Measurements from ENCODE around the gene CLIP1. TPM values are rescaled to one million over a fixed set of nuclear protein-coding genes. Genes with fewer than 3 reads are reported as not detected.
A peak's percentile ranks its signal among the peaks of the same experiment; 100 is the strongest.
"Not testable (repeated sequence)": the region's sequence is repeated elsewhere in the genome, so short reads cannot be mapped to it uniquely, and the experiment has no call there.

Gene CLIP1
- total RNA-seq, 1 donor from 2014 or later: 70.0 TPM

- FAIRE-seq; H3K27ac ChIP-seq (ENCODE audit: low read depth, low read length); H3K4me1 ChIP-seq (ENCODE audit: insufficient read depth, low read length); H3K4me3 ChIP-seq (ENCODE audit: insufficient read depth, low read depth, low read length); H3K27me3 Mint-ChIP-seq (ENCODE audit: low read depth, unreplicated experiment); H2AFZ ChIP-seq (ENCODE audit: low read depth, low read length); H3K9me3 ChIP-seq (ENCODE audit: insufficient read depth, low read depth, low read length); DNase-seq (ENCODE audit: low read depth); H3K9ac ChIP-seq (ENCODE audit: low read length); H3K4me1 Mint-ChIP-seq (ENCODE audit: low read depth, unreplicated experiment); H3K27me3 ChIP-seq (ENCODE audit: insufficient read depth, low read length); H3K27ac Mint-ChIP-seq (ENCODE audit: unreplicated experiment); H3K36me3 Mint-ChIP-seq (ENCODE audit: low read depth, unreplicated experiment); H3K9me3 Mint-ChIP-seq (ENCODE audit: unreplicated experiment); H3K79me2 ChIP-seq (ENCODE audit: insufficient read depth, low read length); H4K20me1 ChIP-seq (ENCODE audit: insufficient read depth, low read length); H3K36me3 ChIP-seq (ENCODE audit: insufficient read depth, low read length); H3K4me2 ChIP-seq (ENCODE audit: low read length); H3K4me3 Mint-ChIP-seq (ENCODE audit: unreplicated experiment): not testable (repeated sequence)
Observed at GRCh38 chr12:122438822-122439221, 16.4 kb upstream of the CLIP1 start.

- Histone ChIP-seq H3K9me3 (ENCODE audit: insufficient read depth, low read depth, low read length) (no peaks in the 10 kb centered on the region), H3K9ac (ENCODE audit: low read length) (no peak overlapping the region), H3K36me3 (ENCODE audit: insufficient read depth, low read length) (no peaks in the 10 kb centered on the region), H3K79me2 (ENCODE audit: insufficient read depth, low read length) (no peaks in the 10 kb centered on the region), H3K4me1 (ENCODE audit: insufficient read depth, low read length) (peaks cover 5% of the 10 kb centered on the region), H4K20me1 (ENCODE audit: insufficient read depth, low read length) (no peaks in the 10 kb centered on the region), H3K4me3 (ENCODE audit: insufficient read depth, low read depth, low read length) (no peak overlapping the region), H2AFZ (ENCODE audit: low read depth, low read length) (peak overlapping the region; percentile 50), H3K27ac (ENCODE audit: low read depth, low read length) (no peak overlapping the region), H3K4me2 (ENCODE audit: low read length) (peak overlapping the region; percentile 69), H3K27me3 (ENCODE audit: insufficient read depth, low read length) (no peaks in the 10 kb centered on the region)
- Mint-ChIP-seq H3K4me1 (ENCODE audit: low read depth, unreplicated experiment) (no peaks in the 10 kb centered on the region), H3K4me3 (ENCODE audit: unreplicated experiment) (no peak overlapping the region), H3K27me3 (ENCODE audit: low read depth, unreplicated experiment) (peaks cover 6% of the 10 kb centered on the region), H3K27ac (ENCODE audit: unreplicated experiment) (no peak overlapping the region), H3K36me3 (ENCODE audit: low read depth, unreplicated experiment) (no peaks in the 10 kb centered on the region), H3K9me3 (ENCODE audit: unreplicated experiment) (no peaks in the 10 kb centered on the region)
- FAIRE-seq (no peak), DNase-seq (ENCODE audit: low read depth) (peak; percentile 77)
- TF ChIP-seq EZH2 (IDR thresholded peaks at IDR 0.05; ENCODE audit: insufficient read depth, low read length): no peak
Observed at GRCh38 chr12:122437656-122438121, 15.2 kb upstream of the CLIP1 start.

GRCh38 chr12:122435186-122435585, 12.7 kb upstream of the CLIP1 start:
- Mint-ChIP-seq H3K4me1 (ENCODE audit: low read depth, unreplicated experiment) (no peaks in the 10 kb centered on the region), H3K9me3 (ENCODE audit: unreplicated experiment) (no peaks in the 10 kb centered on the region), H3K27ac (ENCODE audit: unreplicated experiment) (no peak overlapping the region), H3K4me3 (ENCODE audit: unreplicated experiment) (no peak overlapping the region), H3K36me3 (ENCODE audit: low read depth, unreplicated experiment) (no peaks in the 10 kb centered on the region), H3K27me3 (ENCODE audit: low read depth, unreplicated experiment) (peaks cover 6% of the 10 kb centered on the region)
- TF ChIP-seq EZH2 (IDR thresholded peaks at IDR 0.05; ENCODE audit: insufficient read depth, low read length) (no peak), CTCF (IDR thresholded peaks at IDR 0.05; ENCODE audit: insufficient read depth, low read depth, low read length) (no peak)
- Histone ChIP-seq H3K9me3 (ENCODE audit: insufficient read depth, low read depth, low read length) (no peaks in the 10 kb centered on the region), H3K36me3 (ENCODE audit: insufficient read depth, low read length) (no peaks in the 10 kb centered on the region), H4K20me1 (ENCODE audit: insufficient read depth, low read length) (no peaks in the 10 kb centered on the region), H3K27ac (ENCODE audit: low read depth, low read length) (no peak overlapping the region), H2AFZ (ENCODE audit: low read depth, low read length) (no peak overlapping the region), H3K79me2 (ENCODE audit: insufficient read depth, low read length) (no peaks in the 10 kb centered on the region), H3K4me1 (ENCODE audit: insufficient read depth, low read length) (peaks cover 5% of the 10 kb centered on the region), H3K9ac (ENCODE audit: low read length) (no peak overlapping the region), H3K27me3 (ENCODE audit: insufficient read depth, low read length) (no peaks in the 10 kb centered on the region), H3K4me3 (ENCODE audit: insufficient read depth, low read depth, low read length) (no peak overlapping the region), H3K4me2 (ENCODE audit: low read length) (no peak overlapping the region)
- DNase-seq (ENCODE audit: low read depth) (no peak), FAIRE-seq (no peak)

- not testable (repeated sequence) for H3K36me3 ChIP-seq (ENCODE audit: insufficient read depth, low read length); DNase-seq (ENCODE audit: low read depth); H3K36me3 Mint-ChIP-seq (ENCODE audit: low read depth, unreplicated experiment); H3K27ac ChIP-seq (ENCODE audit: low read depth, low read length); H3K27ac Mint-ChIP-seq (ENCODE audit: unreplicated experiment); H3K4me1 Mint-ChIP-seq (ENCODE audit: low read depth, unreplicated experiment); H3K4me3 ChIP-seq (ENCODE audit: insufficient read depth, low read depth, low read length); H3K79me2 ChIP-seq (ENCODE audit: insufficient read depth, low read length); H3K27me3 ChIP-seq (ENCODE audit: insufficient read depth, low read length); H3K9ac ChIP-seq (ENCODE audit: low read length); H3K4me3 Mint-ChIP-seq (ENCODE audit: unreplicated experiment); H2AFZ ChIP-seq (ENCODE audit: low read depth, low read length); H3K4me2 ChIP-seq (ENCODE audit: low read length); H3K9me3 Mint-ChIP-seq (ENCODE audit: unreplicated experiment); H3K27me3 Mint-ChIP-seq (ENCODE audit: low read depth, unreplicated experiment); H3K9me3 ChIP-seq (ENCODE audit: insufficient read depth, low read depth, low read length); FAIRE-seq; H3K4me1 ChIP-seq (ENCODE audit: insufficient read depth, low read length); H4K20me1 ChIP-seq (ENCODE audit: insufficient read depth, low read length)
Observed at GRCh38 chr12:122429043-122429442, 6.6 kb upstream of the CLIP1 start.
